ENCODE data around the gene ACTR2. TPM values are rescaled to one million over a fixed set of nuclear protein-coding genes. Genes with fewer than 3 reads are reported as not detected.
"Not testable (repeated sequence)": the region's sequence is repeated elsewhere in the genome, so short reads cannot be mapped to it uniquely, and the experiment has no call there.

ACTR2 gene
- total RNA-seq, 1 experiment from 2014 or later: 160 TPM

GRCh38 chr2:65215946-65216345 lies 11.7 kb upstream of the ACTR2 start (continued):
- TF ChIP-seq GTF2I (CRISPR knock-in tag; conservative IDR thresholded peaks at IDR 0.05): no peak
- no peak for TF ChIP-seq SMAD3 (CRISPR knock-in tag; IDR thresholded peaks at IDR 0.05; ENCODE audit: borderline replicate concordance)
- TF ChIP-seq ATF3 (CRISPR knock-in tag; conservative IDR thresholded peaks at IDR 0.05): no peak
- TF ChIP-seq TEAD1 (CRISPR knock-in tag; IDR thresholded peaks at IDR 0.05): no peak

- Mint-ChIP-seq H3K27me3 (ENCODE audit: low read depth) (no peaks in the 10 kb centered on the region; the same call in 1 of the 2 replicates), H3K4me1 (no peaks in the 10 kb centered on the region), H3K27ac (no peak overlapping the region), H3K36me3 (no peaks in the 10 kb centered on the region), H3K9me3 (no peaks in the 10 kb centered on the region), H3K4me3 (no peak overlapping the region)
- CTCF ChIA-PET: interaction anchor here (0.7 kb wide), 1 partner anchor 1294 kb away, joined by 4 read pairs; no protein-coding TSS in a partner anchor
- ATAC-seq (no peak), DNase-seq (ENCODE audit: low spot score) (no peak)
- POLR2A ChIA-PET: no interaction called here
- no peak for TF ChIP-seq SMAD4 (CRISPR knock-in tag; IDR thresholded peaks at IDR 0.05)
- TF ChIP-seq GABPB1 (CRISPR knock-in tag; IDR thresholded peaks at IDR 0.05): no peak
- TF ChIP-seq ZNF219 (CRISPR knock-in tag; IDR thresholded peaks at IDR 0.05; ENCODE audit: borderline replicate concordance): no peak
- TF ChIP-seq ZNF263 (CRISPR knock-in tag; IDR thresholded peaks at IDR 0.05; ENCODE audit: low read depth): no peak
- TF ChIP-seq ZNF532 (CRISPR knock-in tag; IDR thresholded peaks at IDR 0.05; ENCODE audit: borderline replicate concordance): no peak
- TF ChIP-seq FOXP1 (CRISPR knock-in tag; IDR thresholded peaks at IDR 0.05; ENCODE audit: borderline replicate concordance): no peak
- TF ChIP-seq HMGXB4 (CRISPR knock-in tag; IDR thresholded peaks at IDR 0.05): no peak
- no peak for TF ChIP-seq PREB (CRISPR knock-in tag; IDR thresholded peaks at IDR 0.05; ENCODE audit: borderline replicate concordance)
- no peak for TF ChIP-seq E2F4 (CRISPR knock-in tag; IDR thresholded peaks at IDR 0.05; ENCODE audit: borderline replicate concordance, low read depth)
- TF ChIP-seq ZNF281 (CRISPR knock-in tag; IDR thresholded peaks at IDR 0.05): no peak
- no peak for TF ChIP-seq ZNF317 (CRISPR knock-in tag; IDR thresholded peaks at IDR 0.05; ENCODE audit: borderline replicate concordance, low read depth)
- no peak for TF ChIP-seq RORB (CRISPR knock-in tag; IDR thresholded peaks at IDR 0.05)
- no peak for TF ChIP-seq ZNF512 (CRISPR knock-in tag; IDR thresholded peaks at IDR 0.05; ENCODE audit: borderline replicate concordance)
- no peak for TF ChIP-seq USF1 (CRISPR knock-in tag; IDR thresholded peaks at IDR 0.05)
These were observed 7.0 kb upstream of the ACTR2 start for GRCh38 chr2:65220432-65221131.

- H3K4me3 Mint-ChIP-seq; CTCF ChIA-PET; ATAC-seq; POLR2A ChIA-PET; H3K36me3 Mint-ChIP-seq; H3K9me3 Mint-ChIP-seq; H3K27me3 Mint-ChIP-seq (ENCODE audit: low read depth); DNase-seq (ENCODE audit: low spot score); H3K27ac Mint-ChIP-seq; H3K4me1 Mint-ChIP-seq: not testable (repeated sequence)
These were observed 6.4 kb upstream of the ACTR2 start for GRCh38 chr2:65221275-65221674.

Data from WTC11 (cell line).